ENCODE data around the gene EVPL. TPM values are rescaled to one million over a fixed set of nuclear protein-coding genes. Genes with fewer than 3 reads are reported as not detected.

EVPL gene
- total RNA-seq, 1 experiment from 2014 or later: 36.4 TPM

DNA sequence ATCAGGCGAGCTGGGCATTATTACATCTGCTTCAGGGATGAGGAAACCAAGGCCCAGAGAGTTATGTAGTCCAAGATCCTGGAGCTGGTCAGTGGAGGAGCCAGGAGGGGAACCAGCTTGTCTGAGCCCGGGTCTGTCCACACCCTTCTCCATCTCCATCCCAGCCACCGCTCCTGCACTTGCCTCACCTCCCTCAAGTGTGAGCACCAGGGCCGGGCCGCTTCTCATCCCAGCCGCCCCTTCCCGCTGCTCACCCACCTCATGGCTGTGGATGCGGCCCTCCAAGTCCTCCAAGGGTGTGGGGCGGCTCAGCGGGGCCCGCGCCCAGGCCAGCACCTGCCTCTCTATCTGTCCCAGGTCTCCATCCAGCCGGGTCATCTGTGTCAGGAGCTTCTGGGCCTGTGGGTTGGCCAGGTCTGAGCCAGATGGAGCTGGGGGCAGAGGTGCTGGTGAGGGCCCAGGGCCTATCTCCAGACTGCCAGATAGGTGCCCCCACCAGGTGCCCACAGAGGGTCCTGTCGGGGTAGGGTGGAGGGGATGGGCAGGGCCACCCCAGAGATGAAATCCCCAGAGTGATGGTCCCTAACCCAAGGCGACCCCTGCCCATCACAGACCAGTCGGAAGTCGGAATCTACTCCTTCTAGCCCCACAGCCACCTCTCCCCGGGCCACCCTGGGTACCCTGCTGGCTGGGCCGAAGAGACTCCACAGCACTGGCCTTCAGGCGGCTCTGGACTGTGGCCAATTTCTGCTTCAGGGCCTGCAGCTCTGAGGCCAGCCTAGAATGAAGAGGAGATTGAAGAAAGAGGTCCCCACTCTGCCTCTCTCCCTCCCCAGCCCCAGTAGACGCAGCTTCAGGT lies 9.4 kb downstream of the EVPL start:
- in situ Hi-C loops (cut with HindIII; ENCODE audit: low pct_unique_long_range_greater_than_20kb, low sequenced_read_pairs) (no loop called here), intact Hi-C loops (cut with micrococcal nuclease; ENCODE audit: unreplicated experiment) (no loop called here)
- H3K36me3 ChIP-seq (ENCODE audit: control insufficient read depth, insufficient read depth, low read length): no peaks in the 10 kb centered on the region
- no peaks in the 10 kb centered on the region for H3K27me3 ChIP-seq (ENCODE audit: control insufficient read depth, insufficient read depth, low read length)
- ChIA-PET POLR2A (no interaction called here), CTCF (interaction anchor here (1.3 kb wide), 1 partner anchor 18 kb away, joined by 3 read pairs; no protein-coding TSS in a partner anchor)
- no peak overlapping the region for H3K4me3 ChIP-seq (ENCODE audit: low read depth in 2 of 2, low read length in 2 of 2)
- no peak for ATAC-seq
- no TSS peak for BruUV-seq (replicated peaks)
- no peaks in the 10 kb centered on the region for H3K4me1 ChIP-seq (ENCODE audit: control insufficient read depth, insufficient read depth, low read length)
- TF ChIP-seq TCF7L2 (IDR thresholded peaks at IDR 0.05; ENCODE audit: low read depth, low read length): no peak
- TF ChIP-seq, protein P1, sequence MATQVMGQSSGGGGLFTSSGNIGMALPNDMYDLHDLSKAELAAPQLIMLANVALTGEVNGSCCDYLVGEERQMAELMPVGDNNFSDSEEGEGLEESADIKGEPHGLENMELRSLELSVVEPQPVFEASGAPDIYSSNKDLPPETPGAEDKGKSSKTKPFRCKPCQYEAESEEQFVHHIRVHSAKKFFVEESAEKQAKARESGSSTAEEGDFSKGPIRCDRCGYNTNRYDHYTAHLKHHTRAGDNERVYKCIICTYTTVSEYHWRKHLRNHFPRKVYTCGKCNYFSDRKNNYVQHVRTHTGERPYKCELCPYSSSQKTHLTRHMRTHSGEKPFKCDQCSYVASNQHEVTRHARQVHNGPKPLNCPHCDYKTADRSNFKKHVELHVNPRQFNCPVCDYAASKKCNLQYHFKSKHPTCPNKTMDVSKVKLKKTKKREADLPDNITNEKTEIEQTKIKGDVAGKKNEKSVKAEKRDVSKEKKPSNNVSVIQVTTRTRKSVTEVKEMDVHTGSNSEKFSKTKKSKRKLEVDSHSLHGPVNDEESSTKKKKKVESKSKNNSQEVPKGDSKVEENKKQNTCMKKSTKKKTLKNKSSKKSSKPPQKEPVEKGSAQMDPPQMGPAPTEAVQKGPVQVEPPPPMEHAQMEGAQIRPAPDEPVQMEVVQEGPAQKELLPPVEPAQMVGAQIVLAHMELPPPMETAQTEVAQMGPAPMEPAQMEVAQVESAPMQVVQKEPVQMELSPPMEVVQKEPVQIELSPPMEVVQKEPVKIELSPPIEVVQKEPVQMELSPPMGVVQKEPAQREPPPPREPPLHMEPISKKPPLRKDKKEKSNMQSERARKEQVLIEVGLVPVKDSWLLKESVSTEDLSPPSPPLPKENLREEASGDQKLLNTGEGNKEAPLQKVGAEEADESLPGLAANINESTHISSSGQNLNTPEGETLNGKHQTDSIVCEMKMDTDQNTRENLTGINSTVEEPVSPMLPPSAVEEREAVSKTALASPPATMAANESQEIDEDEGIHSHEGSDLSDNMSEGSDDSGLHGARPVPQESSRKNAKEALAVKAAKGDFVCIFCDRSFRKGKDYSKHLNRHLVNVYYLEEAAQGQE (IDR thresholded peaks at IDR 0.05; ENCODE audit: insufficient read depth in 1 of 2, low read depth in 2 of 2, low read length in 1 of 2): no peak
- TF ChIP-seq POLR2AphosphoS5 (IDR thresholded peaks at IDR 0.05; ENCODE audit: low read depth, low read length): no peak
- TF ChIP-seq, protein P2, sequence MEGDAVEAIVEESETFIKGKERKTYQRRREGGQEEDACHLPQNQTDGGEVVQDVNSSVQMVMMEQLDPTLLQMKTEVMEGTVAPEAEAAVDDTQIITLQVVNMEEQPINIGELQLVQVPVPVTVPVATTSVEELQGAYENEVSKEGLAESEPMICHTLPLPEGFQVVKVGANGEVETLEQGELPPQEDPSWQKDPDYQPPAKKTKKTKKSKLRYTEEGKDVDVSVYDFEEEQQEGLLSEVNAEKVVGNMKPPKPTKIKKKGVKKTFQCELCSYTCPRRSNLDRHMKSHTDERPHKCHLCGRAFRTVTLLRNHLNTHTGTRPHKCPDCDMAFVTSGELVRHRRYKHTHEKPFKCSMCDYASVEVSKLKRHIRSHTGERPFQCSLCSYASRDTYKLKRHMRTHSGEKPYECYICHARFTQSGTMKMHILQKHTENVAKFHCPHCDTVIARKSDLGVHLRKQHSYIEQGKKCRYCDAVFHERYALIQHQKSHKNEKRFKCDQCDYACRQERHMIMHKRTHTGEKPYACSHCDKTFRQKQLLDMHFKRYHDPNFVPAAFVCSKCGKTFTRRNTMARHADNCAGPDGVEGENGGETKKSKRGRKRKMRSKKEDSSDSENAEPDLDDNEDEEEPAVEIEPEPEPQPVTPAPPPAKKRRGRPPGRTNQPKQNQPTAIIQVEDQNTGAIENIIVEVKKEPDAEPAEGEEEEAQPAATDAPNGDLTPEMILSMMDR (IDR thresholded peaks at IDR 0.05): no peak
- no peak for TF ChIP-seq SIN3A (IDR thresholded peaks at IDR 0.05; ENCODE audit: borderline replicate concordance, insufficient read depth, low read depth, low read length)
- no peaks in the 10 kb centered on the region for H3K9me3 ChIP-seq (ENCODE audit: control insufficient read depth, insufficient read depth, low read depth, low read length)
- no peak for DNase-seq (ENCODE audit: low read depth, low spot score)
- no peak overlapping the region for H3K27ac ChIP-seq (ENCODE audit: low read length)

DNA sequence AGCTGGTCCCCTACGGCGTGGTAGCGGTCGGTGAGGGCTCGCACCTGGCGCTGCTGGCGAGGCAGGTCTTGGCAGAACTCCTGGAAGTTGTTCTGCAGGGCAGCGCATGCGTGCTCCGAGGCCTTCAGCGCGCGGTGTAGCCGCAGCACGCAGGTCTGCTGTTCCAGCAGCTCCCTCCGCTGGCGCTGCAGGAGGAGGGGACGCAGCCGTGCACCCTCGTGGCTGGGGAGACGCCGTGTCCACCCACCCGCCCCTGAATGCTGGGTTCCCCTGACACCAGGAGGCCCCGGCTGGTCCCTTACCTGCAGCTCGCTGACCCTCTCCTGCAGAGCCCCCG lies 12.2 kb downstream of the EVPL start:
- in situ Hi-C loops (cut with HindIII; ENCODE audit: low pct_unique_long_range_greater_than_20kb, low sequenced_read_pairs) (no loop called here), intact Hi-C loops (cut with micrococcal nuclease; ENCODE audit: unreplicated experiment) (no loop called here)
- DNase-seq (ENCODE audit: low read depth, low spot score) (no peak), ATAC-seq (peak; percentile 10; the same call in 1 of the 2 replicates)
- no TSS peak for BruUV-seq (replicated peaks)
- no peaks in the 10 kb centered on the region for H3K9me3 ChIP-seq (ENCODE audit: control insufficient read depth, insufficient read depth, low read depth, low read length)
- H3K27me3 ChIP-seq (ENCODE audit: control insufficient read depth, insufficient read depth, low read length): no peaks in the 10 kb centered on the region
- no peaks in the 10 kb centered on the region for H3K4me1 ChIP-seq (ENCODE audit: control insufficient read depth, insufficient read depth, low read length)
- TF ChIP-seq SIN3A (IDR thresholded peaks at IDR 0.05; ENCODE audit: borderline replicate concordance, insufficient read depth, low read depth, low read length) (no peak), POLR2AphosphoS5 (IDR thresholded peaks at IDR 0.05; ENCODE audit: low read depth, low read length) (no peak), TCF7L2 (IDR thresholded peaks at IDR 0.05; ENCODE audit: low read depth, low read length) (no peak)
- TF ChIP-seq, protein P1 (IDR thresholded peaks at IDR 0.05; ENCODE audit: insufficient read depth in 1 of 2, low read depth in 2 of 2, low read length in 1 of 2): no peak
- TF ChIP-seq, protein P2 (IDR thresholded peaks at IDR 0.05): no peak
- CTCF ChIA-PET: interaction anchor here (0.6 to 1.2 kb wide), 4 partner anchors 11 to 265 kb away, joined by 3 to 9 read pairs (median 3); no protein-coding TSS in a partner anchor
- POLR2A ChIA-PET: no interaction called here
- H3K4me3 ChIP-seq (ENCODE audit: low read depth in 2 of 2, low read length in 2 of 2): no peak overlapping the region
- H3K36me3 ChIP-seq (ENCODE audit: control insufficient read depth, insufficient read depth, low read length): no peaks in the 10 kb centered on the region
- H3K27ac ChIP-seq (ENCODE audit: low read length): no peak overlapping the region
